SK-N-SH treated with all-trans-retinoic acid at 6 μM for 48 hours (cell line): ENCODE measurements around the gene DGKH.

Source experiments
- ATAC-seq: fragments of 200-7000 bp; cut with Tn5 transposase; 3 replicates; pipeline ENCODE4 v1.9.1; 2020; ENCODE audit warnings: mild to moderate bottlenecking, moderate library complexity
- BACH2 ChIP-seq: fragments of 250-450 bp; sonication (Bioruptor Pico); IDR thresholded peaks from 2 replicates; pipeline ENCODE4 v1.9.0; 2021; ENCODE audit warnings: mild to moderate bottlenecking, borderline replicate concordance
- CREB5 ChIP-seq: fragments of 250-450 bp; sonication (Bioruptor Pico); IDR thresholded peaks from 2 replicates; pipeline ENCODE4 v1.5.1; 2020; ENCODE audit warnings: low read depth, mild to moderate bottlenecking, moderate library complexity
- CSDC2 ChIP-seq: fragments of 250-450 bp; sonication (Bioruptor Pico); IDR thresholded peaks from 2 replicates; pipeline ENCODE4 v1.5.0; 2020; ENCODE audit warnings: mild to moderate bottlenecking, moderate library complexity
- CSRNP3 ChIP-seq: fragments of 250-450 bp; sonication (Bioruptor Pico); IDR thresholded peaks from 2 replicates; pipeline ENCODE4 v1.5.1; 2021; ENCODE audit warnings: mild to moderate bottlenecking, moderate library complexity
- ESRRG ChIP-seq: fragments of 250-450 bp; sonication (Bioruptor Pico); IDR thresholded peaks from 2 replicates; pipeline ENCODE4 v1.6.1; 2021; ENCODE audit warnings: mild to moderate bottlenecking
- GLIS3 ChIP-seq: fragments of 250-450 bp; sonication (Bioruptor Pico); IDR thresholded peaks from 2 replicates; pipeline ENCODE4 v1.5.0; 2020; ENCODE audit warnings: mild to moderate bottlenecking, moderate library complexity
- ISL1 ChIP-seq: fragments of 250-450 bp; sonication (Bioruptor Pico); IDR thresholded peaks from 2 replicates; pipeline ENCODE4 v2.1.2; 2022; ENCODE audit warnings: mild to moderate bottlenecking, moderate library complexity
- OSR1 ChIP-seq: fragments of 250-450 bp; sonication (Bioruptor Pico); IDR thresholded peaks from 2 replicates; pipeline ENCODE4 v1.8.0; 2022; ENCODE audit warnings: moderate library complexity, mild to moderate bottlenecking, inconsistent platforms
- PATZ1 ChIP-seq: fragments of 250-450 bp; sonication (Bioruptor Pico); IDR thresholded peaks from 2 replicates; pipeline ENCODE4 v1.8.0; 2020; ENCODE audit warnings: mild to moderate bottlenecking, moderate library complexity, borderline replicate concordance
- PPARA ChIP-seq: fragments of 250-450 bp; sonication (Bioruptor Pico); IDR thresholded peaks from 2 replicates; pipeline ENCODE4 v1.5.0; 2020; ENCODE audit warnings: mild to moderate bottlenecking, borderline replicate concordance
- RARB ChIP-seq: fragments of 250-450 bp; sonication (Bioruptor Pico); IDR thresholded peaks from 2 replicates; pipeline ENCODE4 v1.8.0; 2021; ENCODE audit warnings: mild to moderate bottlenecking, moderate library complexity
- SNAI2 ChIP-seq: fragments of 250-450 bp; sonication (Bioruptor Pico); IDR thresholded peaks from 2 replicates; pipeline ENCODE4 v1.5.0; 2020; ENCODE audit warnings: mild to moderate bottlenecking, moderate library complexity
- TCF4 ChIP-seq: fragments of 250-450 bp; sonication (Bioruptor Pico); IDR thresholded peaks from 2 replicates; pipeline ENCODE4 v1.8.0; 2021; ENCODE audit warnings: mild to moderate bottlenecking, moderate library complexity, borderline replicate concordance
- TOX ChIP-seq: fragments of 250-450 bp; sonication (Bioruptor Pico); IDR thresholded peaks from 2 replicates; pipeline ENCODE4 v1.8.0; 2021; ENCODE audit warnings: mild to moderate bottlenecking, moderate library complexity, borderline replicate concordance
- TSHZ2 ChIP-seq: fragments of 250-450 bp; sonication (Bioruptor Pico); IDR thresholded peaks from 2 replicates; pipeline ENCODE4 v1.5.0; 2020; ENCODE audit warnings: mild to moderate bottlenecking, moderate library complexity
- ZC3H10 ChIP-seq: fragments of 250-450 bp; sonication (Bioruptor Pico); IDR thresholded peaks from 2 replicates; pipeline ENCODE4 v1.5.1; 2021; ENCODE audit warnings: mild to moderate bottlenecking, moderate library complexity
- ZFP3 ChIP-seq: fragments of 250-450 bp; sonication (Bioruptor Pico); IDR thresholded peaks from 2 replicates; pipeline ENCODE4 v1.5.0; 2020; ENCODE audit warnings: mild to moderate bottlenecking, moderate library complexity
- ZFP30 ChIP-seq: fragments of 450-650 bp; formaldehyde crosslinking; IDR thresholded peaks from 2 replicates; pipeline ENCODE4 v1.5.0; 2022; ENCODE audit warnings: mild to moderate bottlenecking, moderate library complexity
- ZNF565 ChIP-seq: fragments of 450-650 bp; formaldehyde crosslinking; conservative IDR thresholded peaks from 2 replicates; pipeline ENCODE4 v1.5.0; 2020; ENCODE audit warnings: low read depth, mild to moderate bottlenecking, moderate library complexity
- ZNF70 ChIP-seq: fragments of 450-650 bp; formaldehyde crosslinking; IDR thresholded peaks from 2 replicates; pipeline ENCODE4 v1.5.0; 2020; ENCODE audit warnings: mild to moderate bottlenecking, moderate library complexity
- ZNF8 ChIP-seq: fragments of 450-650 bp; formaldehyde crosslinking; IDR thresholded peaks from 2 replicates; pipeline ENCODE4 v1.5.0; 2020; ENCODE audit warnings: mild to moderate bottlenecking, moderate library complexity
- TF ChIP-seq, protein P1 (sequence below): fragments of 250-450 bp; sonication (Bioruptor Pico); IDR thresholded peaks from 2 replicates; pipeline ENCODE4 v1.8.0; 2021; ENCODE audit warnings: low read depth, mild to moderate bottlenecking, moderate library complexity, borderline replicate concordance

DGKH gene

DNA sequence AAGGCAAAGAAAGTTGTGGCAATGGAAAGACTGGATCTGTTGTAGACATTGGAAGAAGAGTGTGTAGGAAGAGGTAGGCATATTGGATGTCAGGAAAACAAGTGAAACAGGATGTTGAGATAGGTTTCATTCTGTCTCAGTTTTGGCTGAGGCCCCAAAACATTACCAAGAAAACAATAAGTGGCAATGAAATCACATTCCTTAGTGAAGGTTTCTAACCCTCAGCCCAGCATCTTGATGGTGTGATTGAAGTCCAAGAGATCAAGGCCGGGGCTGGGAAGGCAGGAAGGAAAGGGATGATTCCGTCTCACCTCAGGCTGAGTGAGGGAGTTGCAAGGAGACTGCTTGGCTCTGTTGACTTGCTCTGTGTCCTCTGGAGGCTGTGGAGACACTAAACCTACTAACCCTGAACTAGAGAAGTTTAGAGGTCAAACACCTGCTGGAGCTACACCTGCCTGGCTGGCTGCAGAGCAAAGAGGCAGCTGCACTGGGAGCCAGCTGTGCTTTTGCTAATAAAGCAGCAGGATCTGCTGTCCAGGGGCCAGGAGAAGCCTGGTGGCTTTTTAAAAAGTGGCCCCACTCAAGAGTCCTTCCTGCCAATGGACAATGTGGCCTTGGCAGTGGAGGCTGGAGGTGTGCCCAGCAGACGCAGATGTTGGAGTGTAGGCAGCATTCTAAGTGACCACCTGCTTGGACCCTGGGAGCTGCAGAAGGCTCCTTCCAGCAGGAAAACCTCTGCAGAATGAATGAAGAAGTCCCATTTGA, 53.6 kb downstream of the DGKH start:
- ATAC-seq, result no peak
- no peak for TF ChIP-seq ZC3H10 (CRISPR knock-in tag)
- no peak for TF ChIP-seq SNAI2 (CRISPR knock-in tag)
- TF ChIP-seq, protein P1, sequence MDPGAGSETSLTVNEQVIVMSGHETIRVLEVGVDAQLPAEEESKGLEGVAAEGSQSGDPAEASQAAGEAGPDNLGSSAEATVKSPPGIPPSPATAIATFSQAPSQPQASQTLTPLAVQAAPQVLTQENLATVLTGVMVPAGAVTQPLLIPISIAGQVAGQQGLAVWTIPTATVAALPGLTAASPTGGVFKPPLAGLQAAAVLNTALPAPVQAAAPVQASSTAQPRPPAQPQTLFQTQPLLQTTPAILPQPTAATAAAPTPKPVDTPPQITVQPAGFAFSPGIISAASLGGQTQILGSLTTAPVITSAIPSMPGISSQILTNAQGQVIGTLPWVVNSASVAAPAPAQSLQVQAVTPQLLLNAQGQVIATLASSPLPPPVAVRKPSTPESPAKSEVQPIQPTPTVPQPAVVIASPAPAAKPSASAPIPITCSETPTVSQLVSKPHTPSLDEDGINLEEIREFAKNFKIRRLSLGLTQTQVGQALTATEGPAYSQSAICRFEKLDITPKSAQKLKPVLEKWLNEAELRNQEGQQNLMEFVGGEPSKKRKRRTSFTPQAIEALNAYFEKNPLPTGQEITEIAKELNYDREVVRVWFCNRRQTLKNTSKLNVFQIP (CRISPR knock-in tag), result no peak
- TF ChIP-seq CSDC2 (CRISPR knock-in tag), result no peak
- TF ChIP-seq GLIS3 (CRISPR knock-in tag), result no peak
- TF ChIP-seq ZNF8, result no peak
- TF ChIP-seq ISL1, result no peak

DNA sequence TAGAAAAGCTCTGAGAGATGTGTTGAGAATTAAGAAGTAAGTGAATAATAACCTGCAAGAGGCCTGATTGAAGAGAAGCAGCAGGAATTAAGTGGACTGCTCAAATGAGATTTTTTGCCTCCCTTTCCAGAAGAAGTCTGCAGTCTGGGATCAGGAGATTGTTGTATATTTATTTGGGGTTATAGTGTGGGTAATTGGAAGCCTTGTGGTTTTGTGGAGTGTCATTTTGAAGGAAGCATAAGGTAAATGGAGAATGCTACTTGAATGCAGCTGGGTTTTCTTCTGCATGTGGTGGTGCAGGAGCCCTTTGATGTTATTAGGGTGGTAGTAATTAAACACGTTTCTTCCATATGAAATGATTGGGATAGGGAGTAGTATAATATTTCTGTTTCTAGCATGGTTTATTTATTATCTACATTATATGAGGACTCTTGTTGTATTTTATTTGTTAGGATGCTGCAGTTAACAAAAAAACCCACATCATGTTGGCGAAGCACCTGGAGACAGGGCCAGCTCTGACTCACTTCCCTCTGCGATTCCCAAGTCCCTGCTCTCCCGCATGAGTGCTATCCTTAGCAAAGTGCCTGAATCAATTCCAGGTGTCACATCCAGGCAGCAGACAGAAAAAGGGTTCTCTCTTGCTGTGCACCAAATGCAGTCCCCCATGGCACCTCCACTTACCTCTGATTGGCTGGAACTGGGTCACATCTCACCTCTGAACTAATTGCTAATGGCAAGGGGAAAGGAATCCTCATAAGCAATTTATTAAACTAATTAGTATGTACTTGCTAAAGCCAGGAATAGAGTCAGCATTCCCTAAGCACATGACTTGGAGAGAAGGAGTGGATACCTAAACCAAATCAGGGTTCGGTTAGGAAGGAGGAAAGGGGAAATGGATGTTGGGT, 54.8 kb downstream of the DGKH start:
- peak; percentile 69 for ATAC-seq
- TF ChIP-seq ZFP30 (CRISPR knock-in tag) (no peak), CSRNP3 (CRISPR knock-in tag) (no peak), ZNF565 (CRISPR knock-in tag) (no peak), BACH2 (no peak)

DNA sequence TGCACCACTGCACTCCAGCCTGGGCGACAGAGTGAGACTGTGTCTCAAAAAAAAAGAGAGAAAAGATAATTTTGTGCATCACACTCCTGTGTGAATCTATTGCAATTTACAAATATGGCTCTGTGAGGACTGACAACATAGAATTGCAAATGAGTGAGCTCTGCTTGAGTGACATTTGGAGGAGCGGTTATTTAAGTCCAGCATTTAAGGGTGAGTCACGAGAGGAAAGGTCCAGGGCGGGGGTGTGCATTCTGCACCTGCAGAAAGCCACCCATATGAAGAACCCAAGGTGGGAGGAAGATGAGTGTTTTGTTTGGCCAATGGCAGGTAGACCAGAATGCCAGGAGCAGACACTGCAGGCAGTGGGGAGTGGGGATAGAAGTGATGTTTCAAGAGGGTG, 58.5 kb downstream of the DGKH start:
- TF ChIP-seq CREB5 (CRISPR knock-in tag), result no peak
- TF ChIP-seq ISL1, result no peak
- no peak for TF ChIP-seq GLIS3 (CRISPR knock-in tag)
- no peak for TF ChIP-seq ZFP30 (CRISPR knock-in tag)
- no peak for ATAC-seq

- no peak for ATAC-seq
- TF ChIP-seq ZC3H10 (CRISPR knock-in tag), result no peak
- no peak for TF ChIP-seq ISL1
- no peak for TF ChIP-seq PATZ1 (CRISPR knock-in tag)
- TF ChIP-seq ZNF70 (CRISPR knock-in tag), result no peak
- TF ChIP-seq ZNF8, result no peak
- no peak for TF ChIP-seq CSDC2 (CRISPR knock-in tag)
- no peak for TF ChIP-seq GLIS3 (CRISPR knock-in tag)
- no peak for TF ChIP-seq BACH2
- TF ChIP-seq ZFP30 (CRISPR knock-in tag), result no peak
- no peak for TF ChIP-seq CREB5 (CRISPR knock-in tag)
- no peak for TF ChIP-seq CSRNP3 (CRISPR knock-in tag)
- TF ChIP-seq TCF4 (CRISPR knock-in tag), result no peak
- TF ChIP-seq OSR1 (CRISPR knock-in tag), result no peak
- no peak for TF ChIP-seq TSHZ2 (CRISPR knock-in tag)
- no peak for TF ChIP-seq ZFP3 (CRISPR knock-in tag)
- TF ChIP-seq ESRRG, result no peak
- no peak for TF ChIP-seq PPARA (CRISPR knock-in tag)
- no peak for TF ChIP-seq TOX (CRISPR knock-in tag)
- no peak for TF ChIP-seq RARB (CRISPR knock-in tag)
- no peak for TF ChIP-seq SNAI2 (CRISPR knock-in tag)
Measured at GRCh38 chr13:42107421-42107820, 59.0 kb downstream of the DGKH start.
